Measurements from ENCODE around the gene TOMM20.

DNA sequence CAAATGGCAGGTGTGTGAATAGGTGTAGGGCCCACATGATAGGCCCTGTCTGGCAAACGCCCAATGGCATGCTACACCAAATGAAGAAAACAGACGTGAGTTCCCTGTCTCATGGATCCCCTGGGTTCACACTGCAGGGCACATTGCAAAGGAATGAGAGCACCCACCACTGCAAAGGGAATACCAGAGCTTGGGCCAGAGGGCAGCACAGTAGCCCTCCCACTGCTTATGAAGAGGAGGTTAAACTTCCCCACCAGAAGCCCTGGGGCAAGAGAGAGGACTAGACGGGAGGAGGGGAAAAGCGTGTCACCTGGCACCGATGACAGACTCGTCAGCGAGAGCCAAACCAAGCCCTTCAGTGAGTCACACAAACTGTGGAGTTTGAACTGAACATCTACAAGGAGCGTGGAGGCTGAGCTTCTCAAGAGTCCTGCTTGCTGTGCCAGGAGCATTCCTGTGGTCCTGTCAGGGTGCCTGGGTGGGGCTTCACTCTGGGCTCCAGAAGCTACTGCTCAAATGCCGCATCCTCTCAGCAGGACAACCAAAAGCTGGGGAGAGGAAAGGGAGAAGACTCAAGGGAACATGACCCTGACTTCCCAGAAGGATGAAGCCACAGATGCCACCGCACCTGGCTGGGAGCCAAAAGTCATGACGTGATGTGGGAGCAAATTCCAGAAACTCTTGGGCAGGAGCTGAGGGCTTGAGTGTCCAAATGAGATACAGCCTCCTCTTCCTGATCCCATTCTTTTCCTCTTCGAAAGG lies 61.1 kb downstream of the TOMM20 start:
- TF ChIP-seq POLR2AphosphoS5 (IDR thresholded peaks at IDR 0.05; ENCODE audit: low read depth, low read length) (no peak), POLR2A (IDR thresholded peaks at IDR 0.05; ENCODE audit: low read depth, low read length) (no peak), SPI1 (IDR thresholded peaks at IDR 0.05; ENCODE audit: low read depth, low read length) (no peak), TAF1 (IDR thresholded peaks at IDR 0.05; ENCODE audit: low read depth, low read length) (no peak), PAX5 (IDR thresholded peaks at IDR 0.05; ENCODE audit: insufficient read depth, low read length, severe bottlenecking) (no peak)
